TTC549 (cell line): ENCODE measurements around the gene CAMSAP3.
"Not testable (repeated sequence)": the region's sequence is repeated elsewhere in the genome, so short reads cannot be mapped to it uniquely, and the experiment has no call there.

Experiments
- FAIRE-seq: peaks from 2 replicates; lab custom pipeline; 2012; peaks lifted over from hg19 to GRCh38; lab: Jason Lieb, UNC

The CAMSAP3 gene

DNA sequence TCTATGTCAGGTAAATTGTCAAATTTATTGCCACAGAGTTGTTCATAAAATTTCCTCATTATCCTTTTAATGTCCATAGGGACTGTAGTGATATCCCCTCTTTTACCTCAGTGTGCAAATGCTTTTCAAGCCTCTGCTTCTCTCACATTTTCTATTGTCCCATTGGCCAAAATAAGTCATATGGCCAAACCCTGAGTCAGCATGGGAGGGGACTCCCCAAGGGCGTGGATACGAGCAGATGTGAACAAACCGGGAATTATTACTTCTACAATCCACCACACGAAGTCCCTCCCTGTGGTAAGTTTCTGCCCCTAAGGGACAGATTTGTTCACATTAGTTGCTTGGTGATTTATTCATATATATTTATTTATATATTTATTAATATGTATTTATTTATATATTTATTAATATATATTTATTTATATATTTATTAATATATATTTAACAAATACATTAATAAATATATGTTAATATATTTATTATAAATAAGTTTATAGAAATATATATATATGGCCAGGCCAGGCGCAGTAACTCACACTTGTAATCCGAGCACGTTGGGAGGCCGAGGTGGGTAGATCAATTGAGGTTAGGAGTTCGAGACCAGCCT, 20.1 kb upstream of the CAMSAP3 start:
- peak; percentile 63 for FAIRE-seq

DNA sequence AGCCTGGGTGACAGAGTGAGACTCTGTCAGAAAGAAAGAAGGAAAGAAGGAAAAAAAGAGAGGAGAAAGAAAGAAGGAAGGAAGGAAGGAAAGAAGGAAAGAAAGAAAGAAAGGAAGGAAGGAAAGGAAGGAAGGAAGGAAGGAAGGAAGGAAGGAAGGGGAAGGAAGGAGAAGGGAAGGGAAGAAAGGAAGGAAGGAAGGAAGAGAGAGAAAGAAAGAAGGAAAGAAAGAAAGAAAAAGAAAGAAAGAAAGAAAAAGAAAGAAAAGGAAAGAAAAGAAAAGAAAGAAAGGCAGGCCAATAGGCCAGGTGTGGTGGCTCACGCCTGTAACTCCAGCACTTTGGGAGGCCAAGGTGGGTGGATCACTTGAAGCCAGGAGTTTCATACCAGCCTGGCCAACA, 18.2 kb upstream of the CAMSAP3 start:
- not testable (repeated sequence) for FAIRE-seq

DNA sequence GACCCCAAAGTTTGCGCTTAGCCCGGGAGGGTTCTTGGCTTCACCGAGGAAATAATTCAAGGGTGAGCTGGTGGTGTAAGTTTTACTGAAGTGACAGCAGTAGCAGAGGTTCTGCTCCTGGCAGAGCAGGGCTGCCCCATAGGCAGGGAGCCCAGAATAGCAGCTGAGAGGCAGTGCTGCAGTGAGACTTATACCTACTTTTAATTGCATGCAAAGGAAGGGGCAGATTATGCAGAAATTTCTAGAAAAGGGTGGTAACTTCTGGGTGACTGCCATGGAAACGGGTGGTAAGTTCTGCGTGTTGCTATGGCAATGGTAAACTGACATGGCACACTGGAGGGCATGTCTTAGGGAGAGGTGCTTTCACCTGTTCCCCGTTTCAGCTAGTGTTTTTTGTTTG, 17.5 kb upstream of the CAMSAP3 start:
- no peak for FAIRE-seq

DNA sequence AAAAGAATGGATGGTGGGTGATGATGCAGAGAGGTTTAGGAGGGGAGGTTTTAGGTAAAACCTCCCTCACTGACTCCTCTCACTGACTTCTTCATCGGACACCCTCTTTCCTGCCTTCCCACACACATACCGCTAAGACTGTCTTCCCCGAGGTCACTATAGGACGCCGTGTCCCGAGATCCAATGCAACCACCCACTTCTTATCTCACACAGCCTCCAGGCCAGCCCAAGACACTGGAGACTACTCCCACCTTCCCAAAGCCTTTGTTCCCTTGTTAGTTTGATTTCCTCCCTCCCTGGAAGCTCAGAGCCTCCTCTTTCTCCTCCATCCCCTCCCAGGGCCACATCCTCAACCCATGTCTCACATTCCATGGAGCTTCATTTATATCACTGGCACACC, 16.5 kb upstream of the CAMSAP3 start:
- no peak for FAIRE-seq

DNA sequence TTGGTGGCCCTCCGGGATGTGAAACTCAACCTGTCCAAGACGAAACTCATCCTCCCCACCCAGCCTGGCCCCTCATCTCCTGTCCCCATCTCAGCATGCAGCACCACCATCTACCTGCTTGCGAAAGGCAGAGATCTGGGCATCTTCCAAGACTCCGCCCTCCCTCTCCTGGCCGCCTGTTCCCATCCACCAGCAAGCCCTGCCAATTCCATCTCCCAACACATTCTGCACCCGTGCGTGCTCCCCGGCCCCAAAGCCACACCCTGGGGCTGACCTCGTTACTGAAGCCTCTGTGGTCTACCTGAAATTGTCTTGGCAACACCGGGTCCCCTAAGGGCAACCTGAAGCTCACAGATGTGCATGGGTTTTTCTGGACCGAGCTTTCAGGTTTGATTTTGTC, 13.2 kb upstream of the CAMSAP3 start:
- FAIRE-seq: no peak

DNA sequence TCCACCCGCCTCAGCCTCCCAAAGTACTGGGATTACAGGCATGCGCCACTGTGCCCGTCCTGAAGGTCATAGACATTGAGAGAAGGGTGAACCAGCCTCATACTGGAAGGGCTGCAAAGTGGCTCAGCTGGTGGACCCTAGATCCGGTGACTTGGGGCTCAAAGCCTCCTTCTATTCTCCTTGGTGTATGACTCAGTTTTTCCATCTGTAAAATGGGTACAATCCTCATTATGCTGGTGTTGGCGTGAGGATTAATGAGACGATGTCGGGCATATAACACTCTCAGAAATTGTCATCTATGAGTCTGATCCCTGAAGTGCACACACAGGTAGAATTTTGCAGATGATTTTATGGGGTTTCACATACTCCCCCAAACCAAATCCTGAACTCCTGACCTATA, 5.8 kb upstream of the CAMSAP3 start:
- no peak for FAIRE-seq

DNA sequence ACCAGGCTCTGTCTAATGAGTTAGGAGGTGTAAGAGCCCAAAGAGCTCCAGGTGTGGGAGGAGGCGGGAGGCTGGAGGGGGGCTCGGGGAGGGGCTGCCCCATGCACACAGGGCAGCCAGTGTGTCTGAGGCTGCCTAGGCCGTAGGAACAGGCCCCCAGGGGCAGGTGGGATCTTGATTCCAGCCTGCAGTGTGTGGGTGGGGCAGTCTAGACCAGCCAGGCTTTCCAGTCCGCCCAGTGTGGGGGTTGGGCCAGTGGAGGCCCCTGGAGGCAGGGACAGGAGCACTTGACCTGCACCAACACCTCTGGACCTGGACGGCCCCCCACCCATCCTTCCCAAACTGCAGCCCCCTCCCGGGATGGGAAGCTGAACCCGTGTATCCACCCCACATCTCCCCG, 5.4 kb upstream of the CAMSAP3 start:
- no peak for FAIRE-seq

DNA sequence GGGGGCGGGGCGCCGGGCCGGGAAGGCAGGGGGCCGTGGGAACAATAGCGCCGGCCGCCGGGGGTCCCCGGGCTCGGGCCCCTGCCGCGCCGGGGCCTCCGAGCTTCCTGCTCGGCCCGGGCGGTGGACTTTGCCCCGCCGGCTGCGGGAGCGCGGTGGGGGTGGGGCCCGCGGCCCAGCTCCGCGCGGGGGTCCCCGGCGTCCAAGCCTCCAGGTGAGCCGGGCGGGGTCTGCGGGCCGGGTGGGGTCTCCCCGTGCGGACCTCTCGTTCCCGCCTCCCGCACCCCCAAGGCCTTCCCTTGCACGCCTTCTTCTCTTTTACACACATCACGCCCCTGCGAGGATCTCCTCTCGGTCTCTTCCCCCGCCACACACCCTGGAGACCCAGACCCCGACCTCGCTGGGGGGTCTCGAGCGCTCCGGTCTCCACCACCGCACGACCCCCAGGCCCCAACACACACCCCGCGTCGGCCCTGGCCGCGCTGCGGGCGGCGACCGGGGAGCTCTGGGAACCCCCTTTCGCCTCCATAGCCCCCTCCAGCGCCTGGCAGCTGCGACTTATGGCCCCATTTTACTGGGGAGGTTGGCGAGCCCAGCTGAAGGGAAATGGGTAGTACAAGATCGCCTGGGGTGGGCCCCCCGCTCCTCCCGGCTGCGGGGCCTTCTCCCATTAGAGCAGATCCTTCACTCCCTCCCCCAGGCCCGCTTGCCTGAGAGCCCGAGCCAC, 711 bp downstream of the CAMSAP3 start:
- FAIRE-seq: no peak

DNA sequence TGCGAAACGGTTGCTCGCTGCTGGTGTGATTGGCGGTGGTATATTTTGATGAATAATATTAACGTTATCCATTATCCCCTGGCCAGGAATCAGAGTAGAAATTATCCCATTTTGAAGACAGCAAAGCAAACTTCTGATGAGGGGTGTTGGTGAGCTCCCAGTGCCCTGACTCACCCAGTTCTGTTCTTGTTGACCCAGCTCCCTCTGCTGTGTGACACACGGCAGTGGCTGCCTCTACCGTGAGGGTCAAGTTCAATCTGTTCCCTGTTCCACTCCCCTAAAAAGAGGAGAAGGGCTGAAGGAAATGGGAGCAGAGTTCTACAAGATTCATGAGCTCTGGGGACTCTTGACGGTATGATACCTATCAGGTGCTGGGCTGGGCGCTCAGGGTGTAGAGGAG, 2.0 kb downstream of the CAMSAP3 start:
- FAIRE-seq: no peak

DNA sequence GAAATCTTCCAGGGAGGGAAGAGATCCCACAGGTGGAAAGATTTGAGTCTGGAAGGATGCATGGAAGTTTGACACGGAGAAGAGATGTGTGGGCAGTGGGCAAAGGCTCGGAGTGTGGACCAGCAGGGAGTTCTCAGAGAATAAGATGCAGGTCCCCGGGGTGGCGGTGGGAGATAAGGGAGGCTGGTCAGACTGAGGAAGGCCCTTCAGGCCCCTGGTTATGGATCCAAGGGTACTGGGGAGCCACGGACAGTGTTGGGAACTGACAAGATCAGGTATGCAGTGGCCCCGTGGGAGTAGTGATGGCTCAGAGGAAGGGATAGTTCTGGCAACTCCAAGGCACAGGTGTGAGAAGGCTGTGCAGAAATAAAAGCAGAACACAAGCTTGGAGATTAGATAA, 2.5 kb downstream of the CAMSAP3 start:
- FAIRE-seq: no peak

DNA sequence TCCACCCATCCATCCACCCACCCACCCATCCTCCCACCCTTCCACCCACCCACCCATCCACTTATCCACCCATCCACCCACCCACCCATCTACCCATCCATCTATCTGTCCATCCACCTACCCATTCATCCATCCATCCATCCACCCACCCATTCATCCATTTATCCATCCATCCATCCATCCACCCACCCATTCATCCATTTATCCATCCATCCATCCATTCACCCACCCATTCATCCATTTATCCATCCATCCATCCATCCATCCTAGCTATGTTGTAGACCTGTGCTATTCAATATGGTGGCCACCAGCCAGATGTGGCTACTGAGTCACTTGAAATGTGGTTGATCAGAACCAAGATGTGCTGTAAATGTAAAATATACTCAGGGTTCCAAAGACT, 5.1 kb downstream of the CAMSAP3 start:
- FAIRE-seq: no peak

DNA sequence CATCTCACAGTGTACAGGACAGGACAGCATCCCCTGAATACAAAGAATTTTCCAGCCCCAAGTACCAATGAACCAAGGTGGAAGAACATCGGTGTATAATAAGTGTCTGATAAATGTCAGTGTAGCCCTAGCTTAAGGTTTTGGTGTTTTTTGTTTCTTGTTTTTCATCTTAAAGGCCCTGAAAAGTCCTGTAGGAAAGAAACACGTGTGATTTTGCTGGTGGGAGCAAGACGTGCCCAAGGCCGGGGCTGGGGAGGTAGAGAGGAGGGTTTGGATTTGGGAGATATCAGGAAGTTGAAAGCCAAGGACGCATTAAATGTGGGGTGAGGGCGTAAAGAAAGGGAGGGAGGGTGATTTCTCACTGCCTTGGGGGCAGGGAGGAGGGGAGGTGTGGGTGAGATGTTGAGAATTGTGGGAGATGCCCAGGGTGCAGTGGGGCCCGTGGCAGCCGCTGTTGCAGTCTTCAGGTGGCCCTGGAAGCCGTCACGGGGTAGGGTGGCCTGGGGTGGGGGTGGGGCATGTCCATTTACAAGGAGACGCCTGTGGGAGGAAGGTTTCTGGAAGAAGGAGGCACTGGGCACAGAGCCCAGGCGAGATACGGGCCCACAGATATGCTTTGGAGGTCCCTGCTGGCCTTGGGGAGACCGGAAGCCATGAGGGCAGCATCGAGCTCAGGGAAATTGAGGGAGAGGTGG, 6.7 kb downstream of the CAMSAP3 start:
- FAIRE-seq: no peak

DNA sequence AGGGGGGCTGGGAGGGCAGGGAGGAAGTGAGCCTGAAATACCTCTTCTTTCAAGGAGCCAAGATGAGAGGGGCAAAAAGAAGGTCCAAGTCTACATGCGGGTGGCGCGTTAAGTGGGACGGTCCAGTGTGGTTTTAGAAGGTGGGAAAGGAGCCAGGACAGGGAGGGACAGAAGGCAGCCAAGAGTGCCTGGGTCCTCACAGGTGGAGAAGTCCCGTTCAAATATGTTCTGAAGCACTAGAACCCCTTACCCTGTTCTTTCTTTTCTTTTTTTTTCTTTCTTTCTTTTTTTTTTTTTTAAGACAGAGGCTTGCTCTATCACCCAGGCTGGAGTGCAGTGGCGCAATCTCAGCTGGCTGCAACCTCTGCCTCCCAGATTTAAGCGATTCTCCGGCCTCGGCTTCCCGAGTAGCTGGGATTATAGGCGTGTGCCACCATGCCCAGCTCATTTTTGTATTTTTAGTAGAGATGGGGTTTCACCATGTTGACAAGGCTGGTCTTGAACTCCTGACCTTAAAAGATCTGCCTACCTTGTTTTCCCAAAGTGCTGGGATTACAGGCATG, 7.4 kb downstream of the CAMSAP3 start:
- FAIRE-seq: no peak

DNA sequence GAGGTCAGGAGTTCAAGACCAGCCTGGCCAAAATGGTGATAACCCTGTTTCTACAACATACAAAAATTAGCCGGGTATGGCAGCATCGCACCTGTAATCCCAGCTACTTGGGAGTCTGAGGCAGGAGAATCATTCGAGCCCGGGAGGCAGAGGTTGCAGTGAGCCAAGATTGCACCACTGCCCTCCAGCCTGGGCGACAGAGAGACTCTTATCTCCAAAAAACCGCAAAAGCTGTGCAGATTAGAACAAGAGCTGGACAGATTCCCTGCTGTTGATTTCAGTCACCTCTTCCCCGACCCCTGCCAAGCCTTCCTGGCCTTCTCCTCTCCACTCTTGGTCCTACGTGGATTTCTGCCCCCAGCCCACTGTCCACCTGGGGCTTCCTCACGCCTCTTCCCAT, 8.3 kb downstream of the CAMSAP3 start:
- FAIRE-seq: no peak

DNA sequence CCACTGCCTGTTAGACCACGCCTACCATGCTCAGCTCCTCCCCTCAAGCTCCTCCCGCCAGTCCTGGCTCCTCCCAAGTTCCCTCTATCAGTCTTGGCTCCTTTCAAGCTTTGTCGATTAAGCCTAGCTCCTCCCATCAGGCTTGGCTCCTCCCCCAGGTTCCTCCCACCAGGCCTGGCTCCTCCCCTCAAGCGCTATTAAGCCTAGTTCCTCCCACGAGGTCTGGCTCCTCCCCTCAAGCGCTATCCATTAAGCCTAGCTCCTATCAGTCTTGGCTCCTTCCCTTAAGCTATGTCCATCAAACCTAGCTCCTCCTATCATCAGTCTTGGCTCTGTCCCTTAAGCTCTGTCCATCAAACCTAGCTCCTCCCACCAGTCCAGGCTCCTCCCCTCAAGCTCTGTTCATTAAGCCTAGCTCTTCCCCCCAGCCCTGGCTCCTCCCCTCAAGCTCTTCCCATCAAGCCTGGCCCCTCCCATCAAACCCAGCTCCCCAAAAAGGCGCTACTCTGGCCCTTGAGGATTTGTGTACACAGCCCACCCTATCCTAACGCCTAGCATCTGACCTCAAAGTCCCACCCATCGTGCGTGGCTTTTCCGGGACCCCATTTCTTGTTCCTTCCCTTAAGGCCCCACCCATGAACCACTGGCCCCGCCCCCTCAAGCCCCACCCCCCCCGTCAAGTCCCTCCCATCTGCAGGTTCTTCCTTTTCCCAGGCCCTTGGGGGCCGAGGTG, 10.0 kb downstream of the CAMSAP3 start:
- no peak for FAIRE-seq

DNA sequence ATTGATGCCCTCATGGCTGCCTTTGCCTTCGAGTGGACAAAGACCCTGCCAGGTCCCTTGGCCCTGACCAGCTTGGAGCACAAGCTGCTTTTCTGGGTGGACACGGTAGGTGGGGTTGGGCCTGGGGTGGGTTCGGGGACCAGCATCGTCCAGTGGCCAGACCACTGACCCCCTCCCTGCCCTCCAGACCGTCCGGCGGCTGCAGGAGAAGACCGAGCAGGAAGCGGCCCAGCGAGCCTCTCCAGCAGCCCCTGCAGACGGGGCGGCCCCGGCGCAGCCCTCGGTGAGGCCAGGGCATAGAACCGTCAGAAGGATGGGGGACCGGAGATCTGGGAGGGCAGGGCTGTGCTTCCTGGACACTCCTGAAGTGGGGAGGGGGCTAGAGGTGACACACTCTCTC, 10.6 kb downstream of the CAMSAP3 start:
- FAIRE-seq: no peak

DNA sequence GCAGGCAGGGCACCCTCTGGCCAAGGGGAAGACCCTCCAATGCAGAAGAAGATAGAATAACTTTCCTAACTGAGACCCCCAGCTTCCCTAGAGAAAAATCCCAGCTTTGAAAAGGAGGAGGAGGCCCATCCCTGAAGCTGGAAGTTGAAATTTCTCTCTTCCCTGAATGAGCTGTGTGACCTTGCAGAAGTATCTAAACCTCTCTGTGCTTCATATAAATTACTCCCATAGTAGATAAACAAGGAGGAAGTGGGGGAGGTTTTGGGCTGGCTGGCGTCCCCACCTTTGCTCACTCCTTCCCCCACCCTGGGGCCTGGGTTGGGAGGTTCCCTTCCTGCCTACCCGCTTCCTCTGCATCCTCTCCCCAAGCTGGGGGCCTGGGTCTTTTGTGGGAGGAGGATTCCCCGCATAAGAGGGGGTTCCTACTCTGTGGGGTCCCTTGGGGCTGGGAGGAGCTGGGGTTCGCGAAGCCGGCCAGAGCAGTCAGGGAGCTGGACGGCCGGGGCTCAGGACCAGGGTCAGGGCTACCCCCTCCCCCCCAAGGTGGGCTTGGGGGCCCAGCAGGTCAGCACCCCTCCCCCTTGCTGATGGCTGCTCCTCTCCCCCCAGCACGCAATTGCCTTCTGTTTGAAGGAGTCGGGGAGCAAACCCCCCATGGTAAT, 11.7 kb downstream of the CAMSAP3 start:
- no peak for FAIRE-seq

DNA sequence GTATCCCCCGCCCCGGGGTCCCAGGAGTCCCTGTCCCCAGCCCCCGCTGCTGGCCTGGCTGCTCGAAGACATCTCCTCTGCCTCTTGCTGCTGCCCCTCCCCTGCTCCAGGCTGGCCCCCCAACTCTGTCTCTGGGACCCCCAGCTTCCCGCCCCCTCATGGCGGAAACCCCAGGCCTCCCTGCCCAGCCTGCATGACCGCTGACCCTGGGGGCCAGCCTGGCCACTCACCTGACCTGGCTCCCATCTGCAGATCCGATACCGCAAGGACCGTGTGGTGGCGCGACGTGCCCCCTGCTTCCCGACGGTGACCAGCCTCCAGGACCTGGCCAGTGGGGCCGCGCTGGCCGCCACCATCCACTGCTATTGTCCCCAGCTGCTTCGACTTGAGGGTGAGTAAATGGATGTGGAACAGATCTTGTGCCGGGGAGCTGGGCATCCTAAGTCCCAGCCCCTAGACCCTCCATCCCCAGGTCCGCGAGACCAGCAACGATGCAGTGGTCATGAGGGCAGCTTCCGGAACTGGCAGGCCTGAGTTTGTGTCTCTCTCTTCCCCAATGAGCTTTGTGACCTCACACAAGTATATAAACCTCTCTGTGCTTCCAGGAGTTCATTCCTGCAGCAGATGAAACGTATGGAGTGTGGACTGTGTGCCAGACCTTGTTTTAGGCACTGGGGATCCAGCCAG, 12.4 kb downstream of the CAMSAP3 start:
- no peak for FAIRE-seq

DNA sequence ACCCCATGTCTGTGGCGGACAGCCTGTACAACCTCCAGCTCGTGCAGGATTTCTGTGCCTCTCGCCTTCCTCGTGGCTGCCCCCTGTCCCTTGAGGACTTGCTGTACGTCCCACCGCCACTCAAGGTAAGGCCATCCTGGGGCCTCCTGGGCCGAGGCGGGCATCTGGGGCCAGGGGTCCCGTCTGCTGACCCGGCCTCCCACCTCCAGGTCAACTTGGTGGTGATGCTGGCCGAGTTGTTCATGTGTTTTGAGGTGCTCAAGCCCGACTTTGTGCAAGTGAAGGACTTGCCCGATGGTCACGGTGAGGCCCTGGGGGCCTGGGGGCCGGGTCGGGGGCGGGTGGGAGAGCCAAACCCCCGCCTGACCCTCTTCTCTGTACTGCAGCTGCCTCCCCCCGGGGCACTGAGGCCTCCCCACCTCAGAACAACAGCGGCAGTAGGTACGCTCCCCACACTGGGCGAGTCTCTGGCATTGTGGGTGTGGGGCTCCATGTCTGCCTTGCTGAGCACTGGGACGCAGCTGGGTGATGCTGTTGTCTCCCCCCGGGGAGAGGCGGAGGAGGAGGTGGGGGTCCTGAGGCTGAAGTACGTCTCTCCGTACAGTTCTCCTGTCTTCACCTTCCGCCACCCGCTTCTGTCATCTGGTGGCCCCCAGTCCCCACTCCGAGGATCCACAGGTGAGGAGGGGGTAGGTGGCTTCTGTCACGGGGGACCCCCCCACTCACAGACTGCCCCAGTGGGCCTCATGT, 15.0 kb downstream of the CAMSAP3 start:
- no peak for FAIRE-seq

DNA sequence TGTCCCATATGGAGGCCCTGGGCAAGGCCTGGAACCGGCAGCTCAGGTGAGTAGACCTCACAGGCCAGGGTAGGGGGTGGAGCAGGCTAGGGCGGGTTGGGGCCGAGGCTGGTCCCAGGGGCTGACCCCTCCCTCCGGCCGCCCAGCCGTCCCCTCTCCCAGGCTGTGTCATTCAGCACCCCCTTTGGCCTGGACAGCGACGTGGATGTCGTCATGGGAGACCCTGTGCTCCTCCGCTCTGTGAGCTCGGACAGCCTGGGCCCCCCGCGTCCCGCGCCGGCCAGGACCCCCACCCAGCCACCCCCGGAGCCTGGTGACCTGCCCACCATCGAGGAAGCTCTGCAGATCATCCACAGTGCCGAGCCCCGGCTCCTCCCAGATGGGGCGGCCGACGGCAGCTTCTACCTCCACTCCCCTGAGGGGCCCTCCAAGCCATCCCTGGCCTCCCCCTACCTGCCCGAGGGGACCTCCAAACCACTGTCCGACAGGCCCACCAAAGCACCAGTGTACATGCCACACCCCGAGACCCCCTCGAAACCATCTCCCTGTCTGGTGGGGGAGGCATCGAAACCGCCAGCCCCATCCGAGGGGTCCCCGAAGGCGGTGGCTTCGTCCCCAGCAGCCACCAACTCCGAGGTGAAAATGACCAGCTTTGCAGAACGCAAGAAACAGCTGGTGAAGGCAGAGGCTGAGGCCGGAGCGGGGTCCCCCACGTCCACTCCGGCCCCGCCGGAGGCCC, 16.0 kb downstream of the CAMSAP3 start:
- FAIRE-seq: no peak
